ENCODE measurements around the gene DCAKD. TPM values are rescaled to one million over a fixed set of nuclear protein-coding genes. Genes with fewer than 3 reads are reported as not detected.

The DCAKD gene
- total RNA-seq, 4 donors from 2014 or later = 9.4 to 144 (median 27.4) TPM

GRCh38 chr17:45048795-45049563, 2.5 kb downstream of the DCAKD start:
- H3K27ac ChIP-seq = peak overlapping the region in 3 of 4 donors; percentile 95 to 97 (median 97)
- 90 to 92% methylated on average over 6 to 8 of the region's 8 CpGs for WGBS, 2 donors (ENCODE audit: low coverage in 1 of 2)
- no peaks in the 10 kb centered on the region for H3K36me3 ChIP-seq
- TF ChIP-seq CTCF (IDR thresholded peaks at IDR 0.05) = peak; percentile 14 to 46 (median 31)
- TF ChIP-seq EP300 (IDR thresholded peaks at IDR 0.05; ENCODE audit: low read depth) = no peak
- no peaks in the 10 kb centered on the region for H3K9me3 ChIP-seq
- peaks cover 7 to 34% (median 17%) of the 10 kb centered on the region in 4 donors for H3K4me1 ChIP-seq
- in situ Hi-C loops (cut with MboI; ENCODE audit: low pct_ligation_motif_present in 1 of 4, low pct_unique_long_range_greater_than_20kb in 1 of 4, low sequenced_read_pairs in 3 of 4) = no loop called here
- H3K4me3 ChIP-seq = no peak overlapping the region
- intact Hi-C loops (cut with DNase I; ENCODE audit: low total_unique reads) = no loop called here
- DNase-seq = no peak
- no peaks in the 10 kb centered on the region for H3K27me3 ChIP-seq

- H3K27ac ChIP-seq = no peak overlapping the region
- WGBS, 2 donors (ENCODE audit: low coverage in 1 of 2) = 90 to 92% methylated on average over 7 to 9 of the region's 9 CpGs
- no peaks in the 10 kb centered on the region for H3K27me3 ChIP-seq
- TF ChIP-seq POLR2AphosphoS5 (IDR thresholded peaks at IDR 0.05) = no peak
- in situ Hi-C loops (cut with MboI; ENCODE audit: low pct_ligation_motif_present in 1 of 4, low pct_unique_long_range_greater_than_20kb in 1 of 4, low sequenced_read_pairs in 3 of 4) (no loop called here), intact Hi-C loops (cut with DNase I; ENCODE audit: low total_unique reads) (no loop called here)
- no peak overlapping the region for H3K4me3 ChIP-seq
- no peaks in the 10 kb centered on the region for H3K9me3 ChIP-seq
- H3K4me1 ChIP-seq = peaks cover 9 to 46% (median 15%) of the 10 kb centered on the region in 4 donors
- H3K36me3 ChIP-seq = no peaks in the 10 kb centered on the region
- DNase-seq = no peak
These were observed 4.8 kb downstream of the DCAKD start for GRCh38 chr17:45046537-45047125.

GRCh38 chr17:45043813-45044540, 7.5 kb downstream of the DCAKD start:
- 86 to 91% methylated on average over 4 to 18 of the region's 18 CpGs for WGBS, 2 donors (ENCODE audit: low coverage in 1 of 2)

More at GRCh38 chr17:45043813-45044540, 7.5 kb downstream of the DCAKD start:
- intact Hi-C loops (cut with DNase I; ENCODE audit: low total_unique reads) = loop anchor here (5.0 kb wide), 1 partner anchor 1038 kb away; no protein-coding TSS in a partner anchor
- TF ChIP-seq EP300 (IDR thresholded peaks at IDR 0.05; ENCODE audit: low read depth) (no peak), POLR2AphosphoS5 (IDR thresholded peaks at IDR 0.05) (no peak), POLR2A (IDR thresholded peaks at IDR 0.05) (no peak), CTCF (IDR thresholded peaks at IDR 0.05) (no peak)
- Histone ChIP-seq H3K27ac (no peak overlapping the region), H3K4me3 (no peak overlapping the region), H3K4me1 (peaks cover 1 to 45% (median 10%) of the 10 kb centered on the region in 4 donors), H3K9me3 (no peaks in the 10 kb centered on the region), H3K27me3 (no peaks in the 10 kb centered on the region), H3K36me3 (no peaks in the 10 kb centered on the region)
- in situ Hi-C loops (cut with MboI; ENCODE audit: low pct_ligation_motif_present in 1 of 4, low pct_unique_long_range_greater_than_20kb in 1 of 4, low sequenced_read_pairs in 3 of 4) = no loop called here
- DNase-seq = no peak
